NCI-H460 (cell line): ENCODE data around the gene SYT5. TPM values are rescaled to one million over a fixed set of nuclear protein-coding genes. Genes with fewer than 3 reads are reported as not detected.
"Not testable (repeated sequence)": the region's sequence is repeated elsewhere in the genome, so short reads cannot be mapped to it uniquely, and the experiment has no call there.

ENCODE experiments used
- DNase-seq: peaks from one replicate; pipeline ENCODE4 v3.0.0-alpha.2; 2016; ENCODE audit warnings: low read depth; ENCODE audit errors: extremely low read depth
- total RNA-seq: library from RNA; depleted of rRNA; stranded (reverse); fragments of >200 nt; shearing (Covaris generic); gene quantifications from 2 replicates; pipeline ENCODE4 v1.2.3, GENCODE V29; 2014

Gene SYT5
- total RNA-seq, 1 experiment from 2014 or later: 0.30 TPM

GRCh38 chr19:55172741-55173140, 7.3 kb downstream of the SYT5 start:
- DNase-seq: no peak

- DNase-seq: not testable (repeated sequence)
Observed at GRCh38 chr19:55172318-55172717, 7.8 kb downstream of the SYT5 start.

- DNase-seq: no peak
Observed at GRCh38 chr19:55171440-55171839, 8.6 kb downstream of the SYT5 start.

GRCh38 chr19:55169136-55169535, 11.0 kb downstream of the SYT5 start:
- DNase-seq: no peak

GRCh38 chr19:55166530-55167268, 13.4 kb downstream of the SYT5 start, which contains the start of gene DNAAF3:
Gene DNAAF3 (minus strand): TSS chr19:55166613. CDS start chr19:55166413, 200 bp downstream.
- DNase-seq: peak; percentile 98

GRCh38 chr19:55165952-55166529, 14.0 kb downstream of the SYT5 start:
- DNase-seq: peak; percentile 80

GRCh38 chr19:55161571-55162322, 18.3 kb downstream of the SYT5 start:
- DNase-seq: no peak

GRCh38 chr19:55160986-55161365, 19.1 kb downstream of the SYT5 start:
- no peak for DNase-seq

GRCh38 chr19:55160128-55160985, 19.7 kb downstream of the SYT5 start:
- peak; percentile 84 for DNase-seq

- no peak for DNase-seq
Observed at GRCh38 chr19:55158848-55159749, 21.0 kb downstream of the SYT5 start.

- DNase-seq: no peak
Observed at GRCh38 chr19:55158423-55158822, 21.7 kb downstream of the SYT5 start.

- no peak for DNase-seq
Observed at GRCh38 chr19:55157064-55157908, 22.8 kb downstream of the SYT5 start, which contains the start of gene TNNI3. Gene TNNI3 (minus strand): TSS chr19:55157732. CDS start chr19:55157589, 143 bp downstream.

GRCh38 chr19:55156202-55157063, 23.7 kb downstream of the SYT5 start:
- DNase-seq: peak; percentile 68

- DNase-seq: not testable (repeated sequence)
Observed at GRCh38 chr19:55155784-55156183, 24.3 kb downstream of the SYT5 start.

- no peak for DNase-seq
Observed at GRCh38 chr19:55153652-55154264, 26.3 kb downstream of the SYT5 start.

GRCh38 chr19:55152017-55152416, 28.1 kb downstream of the SYT5 start:
- no peak for DNase-seq
